ENCODE results near the gene POLN.

The POLN gene

GRCh38 chr4:2155246-2155645 is 86.7 kb downstream of the POLN start:
- DNase-seq = no peak

GRCh38 chr4:2154215-2154740 is 87.6 kb downstream of the POLN start:
- DNase-seq = no peak

GRCh38 chr4:2151544-2151943 is 90.4 kb downstream of the POLN start:
- DNase-seq = no peak

- no peak for DNase-seq
These were observed 91.8 kb downstream of the POLN start for GRCh38 chr4:2150076-2150475.

DNA sequence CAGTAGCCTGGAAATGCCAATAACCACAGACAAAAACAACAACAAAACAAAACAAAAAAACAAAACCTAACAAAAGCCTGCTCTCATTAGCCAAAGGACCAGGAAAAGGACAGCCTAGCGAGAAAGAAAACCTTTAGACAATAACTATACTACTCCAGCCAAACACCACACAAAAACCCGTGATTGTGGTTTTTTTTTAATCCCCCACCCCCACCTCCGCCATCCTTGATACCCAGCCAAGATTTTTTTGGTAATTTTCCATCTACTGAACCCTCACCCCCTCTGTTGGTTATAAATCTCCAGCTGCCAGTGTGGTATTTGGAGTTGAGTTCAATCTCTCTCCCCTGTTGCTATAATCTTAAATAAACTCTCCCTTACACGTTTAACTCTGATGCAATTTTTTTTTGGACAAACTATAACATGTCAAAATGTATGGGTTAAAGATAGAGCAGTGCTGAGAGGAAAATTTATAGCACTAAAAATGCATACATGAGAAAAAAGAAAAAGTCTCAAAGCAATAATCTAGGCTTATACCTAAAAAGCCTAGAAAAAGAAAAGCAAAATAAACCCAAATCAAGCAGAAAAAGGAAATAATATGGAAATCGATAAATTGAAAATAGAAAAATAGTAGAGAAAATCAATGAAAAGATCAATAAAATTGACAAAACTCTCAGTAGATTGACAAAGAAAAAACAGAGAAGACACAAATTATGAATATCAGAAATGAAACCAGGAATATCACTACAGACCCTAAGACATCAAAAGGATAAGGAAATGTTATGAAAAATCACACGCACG is 99.1 kb downstream of the POLN start:
- no peak for DNase-seq

- no peak for DNase-seq
These were observed 100.0 kb downstream of the POLN start for GRCh38 chr4:2141762-2142451.

- DNase-seq = no peak
These were observed 100.7 kb downstream of the POLN start for GRCh38 chr4:2141022-2141761.

- DNase-seq = no peak
These were observed 102.9 kb downstream of the POLN start for GRCh38 chr4:2138846-2139500.

- no peak for DNase-seq
These were observed 105.2 kb downstream of the POLN start for GRCh38 chr4:2136726-2137125.

- peak; percentile 9 for DNase-seq
These were observed 106.8 kb downstream of the POLN start for GRCh38 chr4:2135083-2135482.

DNA sequence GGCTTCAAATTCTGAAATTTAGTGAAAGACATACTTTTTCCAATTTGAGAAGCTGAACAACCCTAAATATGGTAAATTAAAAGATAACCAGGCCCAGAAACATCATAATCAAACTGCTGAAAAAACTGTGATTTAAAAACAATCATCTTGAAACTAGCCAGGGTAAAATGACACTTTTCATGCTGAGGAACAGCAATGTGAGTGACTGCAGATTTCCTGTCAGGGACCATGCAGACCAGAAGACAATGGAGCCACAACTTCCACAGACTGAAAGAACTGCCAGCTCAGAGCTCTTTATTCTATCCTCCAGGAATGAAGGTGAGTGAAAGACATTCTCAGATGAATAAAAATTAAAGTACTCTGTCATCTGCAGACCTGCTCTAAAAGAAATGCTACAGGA is 109.5 kb downstream of the POLN start:
- DNase-seq = no peak

DNA sequence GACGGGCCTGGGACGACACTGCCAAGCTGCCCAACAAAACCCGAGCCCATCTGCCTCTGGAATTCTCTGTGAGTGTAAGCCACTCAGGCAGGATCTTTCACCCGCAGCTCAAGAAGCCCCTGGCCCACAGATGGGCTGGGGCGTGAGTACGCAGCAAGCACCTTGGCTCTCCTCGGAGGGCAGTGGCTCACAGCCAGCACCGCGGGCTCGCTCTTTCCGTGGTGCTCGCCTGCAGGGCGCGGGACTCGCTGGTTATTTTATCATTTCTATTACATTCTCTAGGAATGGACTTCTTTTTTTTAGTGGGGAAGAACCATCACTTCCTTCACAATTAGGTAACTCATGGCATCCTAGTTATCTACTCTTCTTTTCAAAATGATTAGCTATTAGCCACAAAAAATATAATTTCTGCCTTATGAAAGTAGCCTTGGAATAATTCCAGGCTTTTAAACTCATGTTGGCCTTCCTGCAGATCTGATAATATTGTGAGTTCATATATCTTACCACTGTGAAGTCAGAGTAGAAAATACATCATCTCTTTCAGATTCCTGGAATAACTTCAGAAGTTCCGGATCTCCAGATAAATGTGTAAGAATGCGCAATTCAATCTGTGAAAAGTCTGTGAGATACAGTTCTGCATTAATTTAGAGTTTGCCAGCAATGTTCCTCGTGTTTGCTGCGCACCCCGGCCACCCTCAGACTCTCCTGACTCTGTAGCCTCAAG is 114.2 kb downstream of the POLN start:
- DNase-seq = no peak

- no peak for DNase-seq
These were observed 115.4 kb downstream of the POLN start for GRCh38 chr4:2126309-2127043.

GRCh38 chr4:2125831-2126230 is 116.1 kb downstream of the POLN start:
- no peak for DNase-seq

DNA sequence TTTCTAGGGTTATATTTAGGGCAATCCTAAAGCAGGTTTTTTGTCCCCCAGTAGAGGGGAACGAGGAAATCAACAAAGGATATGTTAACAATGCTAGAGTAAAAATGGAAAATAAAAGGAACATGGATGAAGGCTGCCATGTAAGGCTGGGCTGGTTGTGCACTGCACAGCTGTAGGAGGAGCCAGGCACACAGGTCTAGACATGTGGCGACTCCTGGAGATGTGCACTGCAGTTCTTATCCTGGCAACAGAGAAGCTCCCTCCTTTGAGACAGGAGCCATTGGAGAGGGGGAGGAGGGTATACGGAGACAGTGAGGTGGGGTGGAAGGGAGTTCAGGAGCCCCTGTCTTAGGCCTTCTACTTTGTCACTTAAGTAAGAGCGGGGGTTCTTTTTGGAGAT is 116.9 kb downstream of the POLN start:
- no peak for DNase-seq

- no peak for DNase-seq
These were observed 125.1 kb downstream of the POLN start for GRCh38 chr4:2116687-2117400.

DNA sequence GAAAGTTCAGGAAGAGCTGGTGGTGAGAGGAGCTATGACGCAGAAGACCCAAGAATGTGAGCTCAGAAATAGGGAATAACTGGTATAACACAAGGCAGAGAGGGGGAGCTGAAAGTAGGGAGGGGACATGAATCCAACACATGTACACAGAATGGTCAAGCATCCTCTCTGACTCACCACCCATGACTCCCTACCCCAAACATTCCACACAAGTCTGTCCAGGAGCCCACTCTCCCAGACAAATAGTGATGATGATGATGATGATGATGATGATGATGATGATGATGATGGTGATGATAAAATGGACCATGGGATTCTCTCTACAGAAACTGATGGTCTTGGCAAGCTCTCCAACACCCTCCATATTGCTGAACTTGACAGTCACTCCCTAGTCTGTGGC is 136.4 kb downstream of the POLN start:
- no peak for DNase-seq

DNA sequence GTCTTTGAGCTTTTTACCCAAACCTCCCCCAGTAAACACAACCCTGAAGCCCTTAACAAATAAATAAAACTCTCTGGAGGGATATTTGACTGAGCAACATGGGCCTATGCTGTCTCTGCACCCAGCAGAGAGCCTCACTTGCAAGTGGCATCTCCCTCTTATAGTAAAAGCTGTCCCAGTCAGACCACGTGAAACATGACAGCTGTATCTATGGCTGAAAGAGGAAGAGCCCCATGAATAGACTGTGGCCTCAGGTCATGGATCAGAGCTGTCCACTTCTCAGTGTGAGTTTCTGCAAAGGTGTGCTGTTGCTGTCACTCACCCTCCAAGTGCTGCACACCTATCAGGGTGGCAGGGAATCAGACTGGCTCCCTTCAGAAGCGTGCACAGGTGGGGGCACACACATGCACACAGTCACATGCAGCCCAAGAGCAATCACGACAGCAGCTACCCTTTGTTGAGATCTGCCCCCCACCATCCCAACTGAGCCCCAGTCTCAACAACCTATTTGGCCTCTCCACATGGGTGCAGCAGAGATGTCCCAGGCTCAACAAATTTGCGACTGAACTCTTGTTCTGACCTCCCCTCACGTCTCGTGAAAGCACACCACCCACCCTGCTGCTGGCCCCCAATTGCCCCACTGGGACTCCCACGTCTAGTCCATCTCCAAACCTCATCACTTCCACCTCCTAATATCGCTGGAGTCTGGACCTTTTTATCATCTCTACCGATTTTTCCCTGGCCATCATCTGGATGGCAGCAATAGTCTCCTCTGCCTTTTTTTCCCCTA is 137.2 kb downstream of the POLN start:
- DNase-seq = no peak

DNA sequence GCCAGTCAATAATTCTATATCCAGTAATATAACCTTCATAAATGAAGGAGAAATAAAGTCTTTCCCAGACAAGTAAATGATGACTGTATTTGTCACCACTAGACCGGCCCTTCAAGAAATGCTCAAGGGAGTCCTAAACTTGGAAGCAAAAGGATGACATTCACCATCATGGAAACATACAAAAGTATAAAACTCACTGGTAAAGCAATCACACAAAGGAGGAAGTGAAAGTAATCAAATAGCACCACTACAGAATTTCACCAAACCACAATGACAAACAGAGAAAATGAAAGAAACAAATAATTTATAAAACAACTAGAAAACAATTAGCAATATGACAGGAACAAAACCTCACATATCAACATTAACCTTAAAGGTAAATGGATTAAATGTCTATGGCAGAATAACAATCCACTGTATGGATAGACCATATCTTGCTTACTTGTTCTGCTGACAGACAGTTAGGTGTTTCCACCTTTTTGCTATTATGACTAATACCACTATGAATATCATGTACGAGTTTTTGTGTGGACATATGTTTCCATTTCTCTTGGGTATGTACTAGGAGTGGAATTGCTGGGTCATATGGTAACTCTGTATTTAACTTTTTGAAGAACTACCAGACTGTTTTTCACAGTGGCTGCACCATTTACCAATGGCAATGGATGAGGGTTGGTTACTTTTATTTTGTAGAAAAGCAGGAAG is 137.9 kb downstream of the POLN start:
- no peak for DNase-seq

Data from DMS79 (cell line).